IMR-90 (cell line): ENCODE results near the gene C10orf95. TPM values are rescaled to one million over a fixed set of nuclear protein-coding genes. Genes with fewer than 3 reads are reported as not detected.

Experiments
- ATAC-seq: fragments of 200-7000 bp; cut with Tn5 transposase; 2 replicates; pipeline ENCODE4 v1.9.1; 2020; ENCODE audit warnings: low read depth, mild to moderate bottlenecking, moderate library complexity
- BruUV-seq: library from RNA; stranded (reverse); fragments of 400-500 nt; replicated peaks from 2 replicates; lab custom pipeline; 2021; lab: Mats Ljungman, UMichigan
- CTCF ChIA-PET: fragments of 300-600 bp; formaldehyde crosslinking; extraction: SDS; loops from one replicate; lab custom pipeline; 2021; ENCODE audit warnings: antibody characterized with exemption; lab: Yijun Ruan, JAX
- POLR2A ChIA-PET: fragments of 300-600 bp; sonication (Branson Sonifier 250); formaldehyde crosslinking; loops from one replicate; lab custom pipeline; 2022; ENCODE audit warnings: antibody characterized with exemption; ENCODE audit not compliant: unreplicated experiment; lab: Charles Lee
- DNase-seq: peaks from one replicate; pipeline ENCODE4 v3.0.0; 2013
- H2AFZ ChIP-seq: replicated peaks from 2 replicates; pipeline ENCODE3; 2013; ENCODE audit warnings: low read length, mild to moderate bottlenecking; ENCODE audit not compliant: poor library complexity
- H2AK5ac ChIP-seq: 2 replicates; pipeline ENCODE4 v1.6.1; 2013; ENCODE audit warnings: low read depth, low read length, inconsistent platforms
- H2AK9ac ChIP-seq: replicated peaks from 2 replicates; pipeline ENCODE3; 2013; ENCODE audit warnings: mild to moderate bottlenecking, low read depth, low read length, moderate library complexity; ENCODE audit not compliant: poor library complexity
- H2BK120ac ChIP-seq: 2 replicates; pipeline ENCODE4 v1.6.1; 2013; ENCODE audit warnings: low read depth, low read length, inconsistent platforms
- H2BK15ac ChIP-seq: 3 replicates; pipeline ENCODE4 v1.6.1; 2013; ENCODE audit warnings: low read depth, low read length, inconsistent platforms
- H2BK20ac ChIP-seq: 2 replicates; pipeline ENCODE4 v1.6.1; 2013; ENCODE audit warnings: low read depth, mild to moderate bottlenecking, inconsistent platforms, low read length, moderate library complexity
- H2BK5ac ChIP-seq: 2 replicates; pipeline ENCODE4 v1.6.1; 2013; ENCODE audit warnings: mild to moderate bottlenecking, low read depth, low read length, inconsistent platforms; ENCODE audit not compliant: poor library complexity, severe bottlenecking
- H3K14ac ChIP-seq: replicated peaks from 2 replicates; pipeline ENCODE4 v1.6.1; 2013; ENCODE audit warnings: low read depth, low read length, inconsistent platforms
- H3K18ac ChIP-seq: 2 replicates; pipeline ENCODE4 v1.6.1; 2013; ENCODE audit warnings: low read depth, low read length, control low read depth
- H3K23ac ChIP-seq: 2 replicates; pipeline ENCODE4 v1.6.1; 2013; ENCODE audit warnings: low read depth, low read length, inconsistent platforms
- H3K27ac ChIP-seq: 2 replicates; pipeline ENCODE4 v1.5.1; 2013; ENCODE audit warnings: mild to moderate bottlenecking, control low read depth, low read length; ENCODE audit not compliant: insufficient read depth
- H3K27me3 ChIP-seq: 2 replicates; pipeline ENCODE4 v1.6.1; 2013; ENCODE audit warnings: low read length; ENCODE audit not compliant: control insufficient read depth, insufficient read depth
- H3K36me3 ChIP-seq: 2 replicates; pipeline ENCODE4 v1.6.1; 2013; ENCODE audit warnings: low read length, mixed read lengths; ENCODE audit not compliant: control insufficient read depth, insufficient read depth
- H3K4ac ChIP-seq: 2 replicates; pipeline ENCODE4 v1.6.1; 2013; ENCODE audit warnings: low read depth, low read length, inconsistent platforms
- H3K4me1 ChIP-seq: 2 replicates; pipeline ENCODE4 v1.6.1; 2013; ENCODE audit warnings: low read length, mixed read lengths; ENCODE audit not compliant: control insufficient read depth, insufficient read depth
- H3K4me2 ChIP-seq: 2 replicates; pipeline ENCODE4 v1.6.1; 2013; ENCODE audit warnings: low read depth, mild to moderate bottlenecking, control low read depth, low read length, moderate library complexity
- H3K4me3 ChIP-seq: 2 replicates; pipeline ENCODE4 v1.5.1; 2013; ENCODE audit warnings: low read depth, mild to moderate bottlenecking, control low read depth, low read length, moderate library complexity; ENCODE audit not compliant: insufficient read depth
- H3K56ac ChIP-seq: 2 replicates; pipeline ENCODE4 v1.6.1; 2013; ENCODE audit warnings: low read length, inconsistent platforms; ENCODE audit not compliant: insufficient read depth; ENCODE audit errors: extremely low read depth
- H3K79me1 ChIP-seq, 2 experiments: 2 replicates each; pipeline ENCODE4 v1.6.1; 2013; ENCODE audit warnings: low read length in 2 of 2, inconsistent platforms in 1 of 2, low read depth in 1 of 2
- H3K9ac ChIP-seq: 2 replicates; pipeline ENCODE4 v1.6.1; 2013; ENCODE audit warnings: low read depth, low read length, control low read depth
- H3K9me1 ChIP-seq: 2 replicates; pipeline ENCODE4 v1.6.1; 2013; ENCODE audit warnings: low read length, inconsistent platforms; ENCODE audit not compliant: insufficient read depth
- H3K9me3 ChIP-seq: 2 replicates; pipeline ENCODE4 v1.6.1; 2013; ENCODE audit warnings: low read length; ENCODE audit not compliant: control insufficient read depth, insufficient read depth
- H4K20me1 ChIP-seq: 2 replicates; pipeline ENCODE4 v1.6.1; 2013; ENCODE audit warnings: low read length, inconsistent platforms; ENCODE audit not compliant: insufficient read depth
- H4K5ac ChIP-seq: 2 replicates; pipeline ENCODE4 v1.6.1; 2013; ENCODE audit warnings: mild to moderate bottlenecking, low read depth, low read length, control low read depth
- H4K8ac ChIP-seq, 2 experiments: 2 replicates each; pipeline ENCODE4 v1.6.1; 2013; ENCODE audit warnings: low read depth in 2 of 2, low read length in 2 of 2, control low read depth in 1 of 2, inconsistent platforms in 1 of 2
- H4K91ac ChIP-seq: 2 replicates; pipeline ENCODE4 v1.6.1; 2013; ENCODE audit warnings: low read depth, low read length, inconsistent platforms; ENCODE audit not compliant: insufficient read depth
- MAZ ChIP-seq: IDR thresholded peaks from 2 replicates; pipeline ENCODE4 v1.6.1; 2012; ENCODE audit warnings: low read depth, mild to moderate bottlenecking, low read length, improper control_type of control experiment, moderate library complexity, borderline replicate concordance
- MXI1 ChIP-seq: IDR thresholded peaks from 2 replicates; pipeline ENCODE4 v1.6.1; 2012; ENCODE audit warnings: low read depth, mild to moderate bottlenecking, low read length, moderate library complexity, borderline replicate concordance
- POLR2A ChIP-seq: IDR thresholded peaks from 2 replicates; pipeline ENCODE4 v1.6.1; 2012; ENCODE audit warnings: mild to moderate bottlenecking, low read depth, low read length
- WGBS, 2 experiments: methylation state at CpG; one replicate each; pipeline versions ENCODE4 v1.1.5 to v1.1.7; 2013; ENCODE audit warnings: missing lambda C conversion rate in 2 of 2; ENCODE audit not compliant: insufficient read length in 1 of 2; ENCODE audit errors: extremely low coverage in 2 of 2; 5-methylcytosine and 5-hydroxymethylcytosine counted together
- dilution Hi-C: fragments of 300-500 bp; cut with HindIII; formaldehyde crosslinking; loops from one replicate; pipeline ENCODE4 v1.14.3; 2018; ENCODE audit warnings: low sequenced_read_pairs; ENCODE audit not compliant: unreplicated experiment
- in situ Hi-C: fragments of 300-500 bp; cut with MboI; formaldehyde crosslinking; loops from 3 replicates; pipeline ENCODE4 v1.14.3; 2019; ENCODE audit warnings: low sequenced_read_pairs, inconsistent platforms, mixed read lengths
- intact Hi-C: fragments of 100-400 bp; cut with micrococcal nuclease; formaldehyde crosslinking; loops from 2 replicates; pipeline ENCODE4 v1.10.0; 2022
- polyA plus RNA-seq, 3 experiments: library from polyadenylated mRNA; depleted of rRNA; stranded (reverse); fragments of >200 nt; gene quantifications; 2 replicates each; pipeline ENCODE4 v1.2.3, GENCODE V29; 2012; ENCODE audit warnings: low replicate concordance in 1 of 3
- total RNA-seq: library from RNA; depleted of rRNA; stranded (reverse); fragments of >200 nt; gene quantifications from 2 replicates; pipeline ENCODE4 v1.2.3, GENCODE V29; 2012

The C10orf95 gene
- total and polyA plus RNA-seq, 2 of the 4 experiments (the other 2 are of a cell fraction), result not detected

DNA sequence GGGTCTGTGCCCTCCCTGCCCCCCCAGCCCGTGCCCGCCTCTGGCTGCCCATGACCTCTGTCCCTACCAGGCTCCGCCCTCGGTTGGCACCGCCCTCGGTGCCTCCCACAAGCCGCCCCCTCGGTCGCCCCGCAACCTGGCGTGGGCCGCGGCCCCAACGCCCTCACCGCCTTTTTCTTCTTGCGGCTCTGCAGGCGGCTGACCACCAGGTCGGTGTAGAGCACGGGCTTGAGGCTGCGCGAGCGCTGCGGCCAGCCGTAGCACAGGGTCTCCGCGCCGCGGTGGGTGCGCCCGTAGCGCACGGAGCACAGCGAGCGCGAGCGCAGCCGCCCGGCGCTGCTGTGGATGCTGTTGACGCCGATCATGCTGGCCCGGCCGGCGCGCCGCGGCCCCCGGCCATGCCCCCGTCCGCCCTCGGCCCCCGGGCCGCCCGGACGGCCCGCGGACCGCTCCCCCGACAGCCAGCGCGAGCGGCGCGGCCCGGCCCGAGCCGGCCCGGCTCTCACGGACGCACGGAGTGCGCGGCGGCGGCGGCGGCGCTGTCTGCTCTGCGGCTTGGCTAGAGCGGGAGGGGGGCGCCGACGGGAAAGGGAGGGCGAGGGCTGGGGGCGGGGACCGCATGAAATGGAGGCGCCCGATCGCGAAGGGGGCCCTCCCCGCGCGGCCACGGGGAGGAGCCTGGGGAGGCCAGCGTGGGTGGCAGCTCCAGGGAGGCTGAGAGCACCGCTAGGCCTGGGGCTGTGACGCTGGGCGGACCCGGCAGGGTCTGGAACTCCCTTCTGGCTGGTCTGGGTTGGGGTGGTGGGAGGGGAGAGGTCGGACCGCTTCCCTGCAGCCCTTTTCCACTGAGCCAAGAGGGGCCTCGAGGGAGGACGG, 42.4 kb downstream of the C10orf95 start:
- 1% methylated on average over 63 of the region's 103 CpGs; no CpG with 5 or more reads in 1 of the 2 experiments for WGBS, 2 experiments
- POLR2A ChIA-PET, result no interaction called here
- Histone ChIP-seq H2BK5ac (no peak overlapping the region), H3K4me3 (peak overlapping the region; percentile 80), H4K91ac (peak overlapping the region; percentile 49; the same call in 1 of the 2 replicates), H2AFZ (peak overlapping the region; percentile 89), H4K20me1 (no peaks in the 10 kb centered on the region; the same call in 1 of the 2 replicates), H3K4ac (peak overlapping the region; percentile 52), H2AK9ac (peak overlapping the region; percentile 85), H2BK20ac (peak overlapping the region; percentile 41; the same call in 1 of the 2 replicates), H2BK120ac (no peak overlapping the region), H3K4me1 (peaks cover 8% of the 10 kb centered on the region; the same call in 1 of the 2 replicates), H3K9ac (peak overlapping the region; percentile 42), H3K9me1 (peaks cover 11% of the 10 kb centered on the region; the same call in 1 of the 2 replicates), H3K79me1 (peaks cover 0 to 4% of the 10 kb centered on the region in 2 experiments; a peak in 1 of 4 replicates), H3K36me3 (no peaks in the 10 kb centered on the region), H3K27ac (peak overlapping the region; percentile 8), H3K9me3 (no peaks in the 10 kb centered on the region), H3K18ac (no peak overlapping the region), H3K14ac (0 out of 2 replicates have a peak overlapping the region, but pooled peaks have one; percentile 52), H2AK5ac (peak overlapping the region; percentile 83), H4K5ac (no peak overlapping the region), H2BK15ac (0 out of 3 replicates have a peak overlapping the region, but pooled peaks have one; percentile 28), H3K4me2 (peak overlapping the region; percentile 78), H4K8ac (peak overlapping the region; percentile 23 to 66; a peak in 3 of 4 replicates), H3K56ac (no peak overlapping the region; the same call in 1 of the 2 replicates), H3K23ac (peak overlapping the region; percentile 71; the same call in 1 of the 2 replicates), H3K27me3 (peaks cover 48% of the 10 kb centered on the region)
- TF ChIP-seq POLR2A (peak; percentile 14; the same call in 1 of the 2 replicates), MAZ (0 out of 2 replicates have a peak, but pooled peaks have one; percentile 27), MXI1 (no peak)
- in situ Hi-C loops (no loop called here), dilution Hi-C loops (no loop called here), intact Hi-C loops (no loop called here)
- DNase-seq, result peak; percentile 44
- BruUV-seq, result no TSS peak
- CTCF ChIA-PET, result interaction anchor here (1.2 kb wide), 1 partner anchor 14 kb away, joined by 3 read pairs; no protein-coding TSS in a partner anchor
- peak; percentile 76 for ATAC-seq
